HG03159 (cell line): ENCODE data around the gene FAM89B.
A peak's percentile ranks its signal among the peaks of the same experiment; 100 is the strongest.

ENCODE experiments used
- ATAC-seq: cut with Tn5 transposase; IDR thresholded peaks from one replicate; pipeline ENCODE4 v1.9.1; 2021; ENCODE audit warnings: mild to moderate bottlenecking, moderate library complexity; ENCODE audit not compliant: unreplicated experiment

FAM89B gene

GRCh38 chr11:65588199-65589054 lies 16.1 kb downstream of the FAM89B start:
- peak; percentile 74 for ATAC-seq

- ATAC-seq = no peak
Measured at GRCh38 chr11:65589444-65590239, 17.3 kb downstream of the FAM89B start.

GRCh38 chr11:65590240-65590738 lies 18.0 kb downstream of the FAM89B start:
- no peak for ATAC-seq

GRCh38 chr11:65591939-65592857 lies 19.9 kb downstream of the FAM89B start:
- no peak for ATAC-seq

- no peak for ATAC-seq
Measured at GRCh38 chr11:65592858-65593517, 20.6 kb downstream of the FAM89B start.

GRCh38 chr11:65593518-65594414 lies 21.4 kb downstream of the FAM89B start:
- ATAC-seq = no peak

- no peak for ATAC-seq
Measured at GRCh38 chr11:65595131-65595530, 22.8 kb downstream of the FAM89B start.

GRCh38 chr11:65595543-65596281 lies 23.4 kb downstream of the FAM89B start, which contains the start of gene KCNK7:
Gene KCNK7, minus strand, starts transcription at chr11:65595800. Its CDS starts 28 bp downstream, at chr11:65595772.
- ATAC-seq = no peak

GRCh38 chr11:65596520-65596919 lies 24.2 kb downstream of the FAM89B start:
- no peak for ATAC-seq

GRCh38 chr11:65598258-65598699 lies 25.9 kb downstream of the FAM89B start:
- ATAC-seq = no peak

- ATAC-seq = no peak
Measured at GRCh38 chr11:65599216-65599954, 27.0 kb downstream of the FAM89B start.

GRCh38 chr11:65599955-65600246 lies 27.6 kb downstream of the FAM89B start:
- ATAC-seq = no peak

GRCh38 chr11:65604258-65604657 lies 31.9 kb downstream of the FAM89B start:
- ATAC-seq = no peak

GRCh38 chr11:65606876-65607613 lies 34.7 kb downstream of the FAM89B start:
- no peak for ATAC-seq

- ATAC-seq = no peak
Measured at GRCh38 chr11:65607614-65608426, 35.5 kb downstream of the FAM89B start.

- no peak for ATAC-seq
Measured at GRCh38 chr11:65609229-65609628, 36.9 kb downstream of the FAM89B start.
